ENCODE data around the gene MYO6.

- no peak for TF ChIP-seq CTCF (IDR thresholded peaks at IDR 0.05; ENCODE audit: borderline replicate concordance, extremely low read depth, low read length, poor library complexity, severe bottlenecking)
- no peak for TF ChIP-seq EZH2 (IDR thresholded peaks at IDR 0.05; ENCODE audit: borderline replicate concordance, low read depth, low read length, severe bottlenecking)
Measured at GRCh38 chr6:75848274-75848673, 99.2 kb downstream of the MYO6 start.
